IPS-15b (cell line): ENCODE results near the gene PARM1.

Source experiments
- H3K27me3 ChIP-seq: one replicate; pipeline ENCODE4 v1.6.1; 2013; ENCODE audit warnings: low read length; ENCODE audit not compliant: control insufficient read depth, insufficient read depth
- H3K36me3 ChIP-seq: one replicate; pipeline ENCODE4 v1.6.1; 2013; ENCODE audit warnings: low read length; ENCODE audit not compliant: control insufficient read depth, insufficient read depth
- H3K4me1 ChIP-seq: one replicate; pipeline ENCODE4 v1.6.1; 2013; ENCODE audit warnings: mild to moderate bottlenecking, low read length; ENCODE audit not compliant: control insufficient read depth, insufficient read depth
- H3K4me3 ChIP-seq: one replicate; pipeline ENCODE4 v1.5.1; 2013; ENCODE audit warnings: low read depth, low read length
- H3K9ac ChIP-seq: one replicate; pipeline ENCODE4 v1.6.1; 2013; ENCODE audit warnings: low read depth, mild to moderate bottlenecking, low read length
- H3K9me3 ChIP-seq: one replicate; pipeline ENCODE4 v1.6.1; 2013; ENCODE audit warnings: mild to moderate bottlenecking, low read length; ENCODE audit not compliant: control insufficient read depth, insufficient read depth

The PARM1 gene

GRCh38 chr4:74932832-74933561, at the start of gene PARM1:
Gene PARM1 (plus strand): TSS chr4:74933116. CDS start chr4:74933328, 212 bp downstream.
- peaks cover 14% of the 10 kb centered on the region for H3K4me1 ChIP-seq
- H3K9me3 ChIP-seq, result no peaks in the 10 kb centered on the region
- peak within 1 kb of the TSS; percentile 80 for H3K4me3 ChIP-seq
- no peak within 1 kb of the TSS for H3K9ac ChIP-seq
- peaks cover 29% of the 10 kb centered on the region for H3K27me3 ChIP-seq
- no peaks in the 10 kb centered on the region for H3K36me3 ChIP-seq

GRCh38 chr4:74884266-74884665, 48.6 kb upstream of the PARM1 start:
- Histone ChIP-seq H3K9me3 (no peaks in the 10 kb centered on the region), H3K27me3 (no peaks in the 10 kb centered on the region), H3K4me3 (no peak overlapping the region), H3K9ac (no peak overlapping the region), H3K36me3 (no peaks in the 10 kb centered on the region), H3K4me1 (no peaks in the 10 kb centered on the region)

GRCh38 chr4:74886484-74886883, 46.4 kb upstream of the PARM1 start:
- no peaks in the 10 kb centered on the region for H3K4me1 ChIP-seq
- no peak overlapping the region for H3K4me3 ChIP-seq
- H3K9ac ChIP-seq, result no peak overlapping the region
- no peaks in the 10 kb centered on the region for H3K27me3 ChIP-seq
- H3K9me3 ChIP-seq, result no peaks in the 10 kb centered on the region
- no peaks in the 10 kb centered on the region for H3K36me3 ChIP-seq

DNA sequence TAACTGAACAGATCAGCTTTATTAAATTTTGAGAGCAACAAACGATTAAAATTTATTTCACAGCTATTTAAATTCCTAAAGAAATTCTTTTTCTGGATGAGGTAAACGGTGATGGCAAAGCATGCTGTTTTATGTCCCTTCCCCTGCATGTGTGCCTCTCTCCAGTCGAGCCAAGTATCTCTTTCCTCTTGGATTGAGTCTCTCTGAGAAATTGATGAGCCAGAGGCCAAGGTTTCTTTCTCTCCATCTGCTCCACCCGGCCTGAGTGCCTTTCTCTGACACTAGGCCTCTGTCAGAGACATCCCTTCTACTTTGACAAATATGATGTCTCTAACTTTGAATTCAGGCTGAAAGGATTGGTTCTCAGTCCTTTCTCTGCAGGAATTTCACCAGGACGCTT, 42.6 kb upstream of the PARM1 start:
- Histone ChIP-seq H3K27me3 (no peaks in the 10 kb centered on the region), H3K9ac (no peak overlapping the region), H3K36me3 (no peaks in the 10 kb centered on the region), H3K4me1 (no peaks in the 10 kb centered on the region), H3K4me3 (no peak overlapping the region), H3K9me3 (no peaks in the 10 kb centered on the region)

DNA sequence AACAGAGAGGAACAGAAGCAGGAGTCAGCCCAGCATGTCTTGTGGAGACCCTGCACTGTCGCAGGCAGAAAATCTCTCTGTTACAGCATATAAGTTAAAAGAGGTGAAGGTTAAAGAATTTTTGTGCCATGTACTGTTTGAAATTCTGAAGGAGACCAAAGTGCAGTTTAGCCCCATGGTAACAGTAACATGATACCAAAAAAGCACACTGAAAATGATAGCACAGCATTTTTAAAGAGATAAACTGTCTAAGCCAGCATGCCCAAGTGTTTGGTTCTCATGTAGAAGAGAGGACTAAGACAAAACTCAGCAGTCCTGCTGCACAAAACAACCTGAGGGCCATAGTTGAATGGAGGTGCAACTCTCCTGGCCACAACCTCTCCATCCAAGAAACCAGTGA, 41.9 kb upstream of the PARM1 start:
- Histone ChIP-seq H3K27me3 (no peaks in the 10 kb centered on the region), H3K9ac (no peak overlapping the region), H3K36me3 (no peaks in the 10 kb centered on the region), H3K4me3 (no peak overlapping the region), H3K9me3 (no peaks in the 10 kb centered on the region), H3K4me1 (no peaks in the 10 kb centered on the region)

- H3K4me3 ChIP-seq, result no peak overlapping the region
- no peaks in the 10 kb centered on the region for H3K4me1 ChIP-seq
- H3K27me3 ChIP-seq, result no peaks in the 10 kb centered on the region
- no peaks in the 10 kb centered on the region for H3K36me3 ChIP-seq
- H3K9me3 ChIP-seq, result no peaks in the 10 kb centered on the region
- H3K9ac ChIP-seq, result no peak overlapping the region
These were observed 39.7 kb upstream of the PARM1 start for GRCh38 chr4:74893171-74893570.

DNA sequence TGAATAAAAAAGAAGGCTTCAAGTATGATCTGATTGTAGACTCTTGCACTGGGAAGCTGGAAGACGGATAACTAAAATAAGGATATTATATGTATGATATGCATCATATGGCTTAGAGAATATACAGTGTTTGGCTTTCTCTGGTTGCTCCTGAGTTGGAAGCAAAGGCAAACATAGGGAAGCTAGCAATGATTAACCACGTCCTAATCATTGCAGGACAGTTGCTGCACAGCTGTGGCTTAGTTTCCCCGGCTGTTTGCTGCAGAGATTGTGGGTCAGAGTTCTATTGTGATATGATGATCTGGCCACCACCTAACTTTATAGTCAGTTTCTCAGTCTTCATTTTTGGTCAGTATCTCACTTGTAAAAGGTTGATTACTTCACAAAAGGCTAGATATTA, 36.3 kb upstream of the PARM1 start:
- Histone ChIP-seq H3K9ac (no peak overlapping the region), H3K9me3 (no peaks in the 10 kb centered on the region), H3K4me3 (no peak overlapping the region), H3K27me3 (no peaks in the 10 kb centered on the region), H3K36me3 (no peaks in the 10 kb centered on the region), H3K4me1 (no peaks in the 10 kb centered on the region)

GRCh38 chr4:74897386-74897785, 35.5 kb upstream of the PARM1 start:
- H3K4me1 ChIP-seq, result no peaks in the 10 kb centered on the region
- H3K9ac ChIP-seq, result no peak overlapping the region
- no peak overlapping the region for H3K4me3 ChIP-seq
- H3K27me3 ChIP-seq, result no peaks in the 10 kb centered on the region
- H3K36me3 ChIP-seq, result no peaks in the 10 kb centered on the region
- H3K9me3 ChIP-seq, result no peaks in the 10 kb centered on the region

DNA sequence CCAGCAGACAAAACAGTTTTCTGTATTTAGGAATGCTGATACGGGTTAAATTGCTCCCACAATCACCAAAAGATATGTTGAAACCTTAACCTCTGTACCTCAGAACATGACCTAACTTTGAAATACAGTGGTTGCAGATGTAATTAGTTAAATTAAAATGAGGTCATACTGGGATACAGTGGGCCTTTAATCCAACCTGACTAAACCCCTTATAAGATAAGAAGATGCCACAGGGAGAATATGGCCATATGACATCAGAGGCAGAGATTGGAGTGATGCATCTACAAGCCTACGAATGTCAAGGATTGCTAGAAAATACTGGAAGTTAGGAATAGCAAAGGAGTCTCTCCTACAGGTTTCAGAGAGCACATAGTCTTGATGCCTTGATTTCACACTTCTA, 32.1 kb upstream of the PARM1 start:
- Histone ChIP-seq H3K4me3 (no peak overlapping the region), H3K9me3 (no peaks in the 10 kb centered on the region), H3K36me3 (no peaks in the 10 kb centered on the region), H3K9ac (no peak overlapping the region), H3K27me3 (no peaks in the 10 kb centered on the region), H3K4me1 (no peaks in the 10 kb centered on the region)

DNA sequence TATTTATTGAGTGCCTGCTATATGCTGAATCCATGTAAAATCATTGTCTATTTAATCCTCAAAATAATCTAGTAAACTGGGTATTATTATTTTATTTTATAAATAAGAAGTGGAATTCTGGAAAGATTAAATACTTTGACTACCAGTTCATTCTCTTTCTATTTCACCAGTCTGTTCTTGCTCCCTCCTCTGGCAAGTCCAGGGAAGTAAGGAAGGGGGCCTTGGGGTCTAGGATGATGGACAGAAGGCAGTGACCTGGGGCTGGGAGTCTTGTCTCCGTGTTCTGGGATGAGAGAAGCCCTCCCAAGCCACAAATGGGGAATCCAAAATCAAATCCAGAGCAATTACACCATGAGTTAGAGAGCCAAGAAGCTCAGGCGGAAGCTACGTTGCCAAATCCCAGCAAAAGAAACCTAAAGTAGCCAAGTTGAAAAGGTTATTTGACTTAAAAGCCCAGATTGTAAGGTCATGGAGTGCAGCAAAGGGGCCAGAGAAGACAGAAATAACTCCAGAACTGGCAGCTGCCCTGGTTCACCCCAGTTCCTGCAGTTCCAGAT, 28.3 kb upstream of the PARM1 start:
- Histone ChIP-seq H3K4me1 (no peaks in the 10 kb centered on the region), H3K36me3 (no peaks in the 10 kb centered on the region), H3K9ac (no peak overlapping the region), H3K4me3 (no peak overlapping the region), H3K27me3 (no peaks in the 10 kb centered on the region), H3K9me3 (no peaks in the 10 kb centered on the region)

- Histone ChIP-seq H3K27me3 (no peaks in the 10 kb centered on the region), H3K4me3 (no peak overlapping the region), H3K4me1 (no peaks in the 10 kb centered on the region), H3K9me3 (no peaks in the 10 kb centered on the region), H3K36me3 (no peaks in the 10 kb centered on the region), H3K9ac (no peak overlapping the region)
These were observed 26.1 kb upstream of the PARM1 start for GRCh38 chr4:74906771-74907170.

- H3K4me3 ChIP-seq, result no peak overlapping the region
- H3K9ac ChIP-seq, result no peak overlapping the region
- no peaks in the 10 kb centered on the region for H3K36me3 ChIP-seq
- no peaks in the 10 kb centered on the region for H3K27me3 ChIP-seq
- H3K9me3 ChIP-seq, result no peaks in the 10 kb centered on the region
- H3K4me1 ChIP-seq, result no peaks in the 10 kb centered on the region
These were observed 13.1 kb upstream of the PARM1 start for GRCh38 chr4:74919783-74920182.
